ENCODE measurements around the gene MED26.

Gene MED26

DNA sequence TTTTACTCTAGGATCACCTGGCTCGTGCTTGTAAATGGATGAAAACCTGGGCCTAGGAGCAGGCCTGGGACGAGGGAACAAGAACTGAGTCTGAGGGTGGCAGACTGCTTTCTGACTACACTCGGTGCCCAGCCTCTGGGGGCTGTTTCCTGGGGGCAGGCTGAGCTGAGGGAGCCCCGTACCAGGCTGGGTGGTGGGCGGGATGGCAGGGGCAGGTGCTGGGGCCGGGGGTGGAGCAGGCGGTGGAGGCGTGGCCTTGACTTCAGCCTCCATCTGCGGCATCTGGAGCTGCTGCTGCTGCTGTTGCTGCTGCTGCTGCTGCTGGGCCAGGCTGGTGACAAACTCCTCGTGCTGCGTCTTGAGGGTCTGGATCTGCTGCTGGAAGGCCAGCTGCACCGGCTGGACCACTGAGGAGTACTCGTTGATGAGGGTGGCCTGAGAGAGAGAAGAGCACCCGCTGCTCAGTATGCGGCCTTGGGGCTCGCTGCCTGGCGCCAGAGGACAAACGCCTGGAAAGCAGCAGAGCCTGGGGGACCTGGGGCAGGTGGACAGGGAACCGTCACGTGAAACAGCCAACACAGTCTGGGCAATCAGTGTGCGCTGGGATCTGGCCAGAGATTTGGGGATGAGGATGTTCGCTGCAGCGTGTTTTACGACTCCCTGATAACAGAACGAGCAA, 98.4 kb downstream of the MED26 start:
- TF ChIP-seq GLI4 (tag by site-specific recombination; IDR thresholded peaks at IDR 0.05): no peak
- no peak for TF ChIP-seq BCL11B (tag by site-specific recombination; IDR thresholded peaks at IDR 0.05; ENCODE audit: low read depth)
- TF ChIP-seq ZNF843 (tag by site-specific recombination; IDR thresholded peaks at IDR 0.05): no peak
- TF ChIP-seq EGR2 (tag by site-specific recombination; IDR thresholded peaks at IDR 0.05; ENCODE audit: low read depth): peak; percentile 38; the same call in 1 of the 2 replicates
- TF ChIP-seq ZNF664 (tag by site-specific recombination; IDR thresholded peaks at IDR 0.05): no peak
- TF ChIP-seq, protein P1, sequence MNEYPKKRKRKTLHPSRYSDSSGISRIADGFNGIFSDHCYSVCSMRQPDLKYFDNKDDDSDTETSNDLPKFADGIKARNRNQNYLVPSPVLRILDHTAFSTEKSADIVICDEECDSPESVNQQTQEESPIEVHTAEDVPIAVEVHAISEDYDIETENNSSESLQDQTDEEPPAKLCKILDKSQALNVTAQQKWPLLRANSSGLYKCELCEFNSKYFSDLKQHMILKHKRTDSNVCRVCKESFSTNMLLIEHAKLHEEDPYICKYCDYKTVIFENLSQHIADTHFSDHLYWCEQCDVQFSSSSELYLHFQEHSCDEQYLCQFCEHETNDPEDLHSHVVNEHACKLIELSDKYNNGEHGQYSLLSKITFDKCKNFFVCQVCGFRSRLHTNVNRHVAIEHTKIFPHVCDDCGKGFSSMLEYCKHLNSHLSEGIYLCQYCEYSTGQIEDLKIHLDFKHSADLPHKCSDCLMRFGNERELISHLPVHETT (tag by site-specific recombination; IDR thresholded peaks at IDR 0.05): no peak
- TF ChIP-seq YY2 (tag by site-specific recombination; IDR thresholded peaks at IDR 0.05): no peak
- TF ChIP-seq ZNF549 (tag by site-specific recombination; IDR thresholded peaks at IDR 0.05): no peak
- no peak for TF ChIP-seq ZNF670 (tag by site-specific recombination; IDR thresholded peaks at IDR 0.05; ENCODE audit: low read depth)
- TF ChIP-seq, protein P2, sequence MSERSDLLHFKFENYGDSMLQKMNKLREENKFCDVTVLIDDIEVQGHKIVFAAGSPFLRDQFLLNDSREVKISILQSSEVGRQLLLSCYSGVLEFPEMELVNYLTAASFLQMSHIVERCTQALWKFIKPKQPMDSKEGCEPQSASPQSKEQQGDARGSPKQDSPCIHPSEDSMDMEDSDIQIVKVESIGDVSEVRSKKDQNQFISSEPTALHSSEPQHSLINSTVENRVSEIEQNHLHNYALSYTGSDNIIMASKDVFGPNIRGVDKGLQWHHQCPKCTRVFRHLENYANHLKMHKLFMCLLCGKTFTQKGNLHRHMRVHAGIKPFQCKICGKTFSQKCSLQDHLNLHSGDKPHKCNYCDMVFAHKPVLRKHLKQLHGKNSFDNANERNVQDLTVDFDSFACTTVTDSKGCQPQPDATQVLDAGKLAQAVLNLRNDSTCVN (tag by site-specific recombination; optimal IDR thresholded peaks at IDR 0.05): peak; percentile 11
- no peak for TF ChIP-seq KLF10 (tag by site-specific recombination; IDR thresholded peaks at IDR 0.05)
- TF ChIP-seq ZNF366 (tag by site-specific recombination; conservative IDR thresholded peaks at IDR 0.05): no peak
- TF ChIP-seq, protein P3, sequence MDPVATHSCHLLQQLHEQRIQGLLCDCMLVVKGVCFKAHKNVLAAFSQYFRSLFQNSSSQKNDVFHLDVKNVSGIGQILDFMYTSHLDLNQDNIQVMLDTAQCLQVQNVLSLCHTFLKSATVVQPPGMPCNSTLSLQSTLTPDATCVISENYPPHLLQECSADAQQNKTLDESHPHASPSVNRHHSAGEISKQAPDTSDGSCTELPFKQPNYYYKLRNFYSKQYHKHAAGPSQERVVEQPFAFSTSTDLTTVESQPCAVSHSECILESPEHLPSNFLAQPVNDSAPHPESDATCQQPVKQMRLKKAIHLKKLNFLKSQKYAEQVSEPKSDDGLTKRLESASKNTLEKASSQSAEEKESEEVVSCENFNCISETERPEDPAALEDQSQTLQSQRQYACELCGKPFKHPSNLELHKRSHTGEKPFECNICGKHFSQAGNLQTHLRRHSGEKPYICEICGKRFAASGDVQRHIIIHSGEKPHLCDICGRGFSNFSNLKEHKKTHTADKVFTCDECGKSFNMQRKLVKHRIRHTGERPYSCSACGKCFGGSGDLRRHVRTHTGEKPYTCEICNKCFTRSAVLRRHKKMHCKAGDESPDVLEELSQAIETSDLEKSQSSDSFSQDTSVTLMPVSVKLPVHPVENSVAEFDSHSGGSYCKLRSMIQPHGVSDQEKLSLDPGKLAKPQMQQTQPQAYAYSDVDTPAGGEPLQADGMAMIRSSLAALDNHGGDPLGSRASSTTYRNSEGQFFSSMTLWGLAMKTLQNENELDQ (tag by site-specific recombination; IDR thresholded peaks at IDR 0.05; ENCODE audit: low read depth): no peak
- peak; percentile 40 for TF ChIP-seq ZFHX2 (tag by site-specific recombination; conservative IDR thresholded peaks at IDR 0.05)
- TF ChIP-seq ZNF585B (tag by site-specific recombination; IDR thresholded peaks at IDR 0.05): no peak
- ChIA-PET CTCF (no interaction called here), POLR2A (no interaction called here)
- peaks cover 39 to 100% of the 10 kb centered on the region in 2 experiments; a peak in 2 of 3 replicates for H3K36me3 ChIP-seq (ENCODE audit: control insufficient read depth in 2 of 2, insufficient read depth in 1 of 2, low read length in 2 of 2)
- H3K4me1 ChIP-seq (ENCODE audit: control insufficient read depth, insufficient read depth, low read length): no peaks in the 10 kb centered on the region
- H3K9me3 ChIP-seq (ENCODE audit: control insufficient read depth, insufficient read depth, low read depth, low read length): no peaks in the 10 kb centered on the region
- H3K4me3 ChIP-seq (ENCODE audit: low read depth, low read length): no peak overlapping the region
- H3K27ac ChIP-seq (ENCODE audit: extremely low read depth, low read depth, low read length): no peak overlapping the region

DNA sequence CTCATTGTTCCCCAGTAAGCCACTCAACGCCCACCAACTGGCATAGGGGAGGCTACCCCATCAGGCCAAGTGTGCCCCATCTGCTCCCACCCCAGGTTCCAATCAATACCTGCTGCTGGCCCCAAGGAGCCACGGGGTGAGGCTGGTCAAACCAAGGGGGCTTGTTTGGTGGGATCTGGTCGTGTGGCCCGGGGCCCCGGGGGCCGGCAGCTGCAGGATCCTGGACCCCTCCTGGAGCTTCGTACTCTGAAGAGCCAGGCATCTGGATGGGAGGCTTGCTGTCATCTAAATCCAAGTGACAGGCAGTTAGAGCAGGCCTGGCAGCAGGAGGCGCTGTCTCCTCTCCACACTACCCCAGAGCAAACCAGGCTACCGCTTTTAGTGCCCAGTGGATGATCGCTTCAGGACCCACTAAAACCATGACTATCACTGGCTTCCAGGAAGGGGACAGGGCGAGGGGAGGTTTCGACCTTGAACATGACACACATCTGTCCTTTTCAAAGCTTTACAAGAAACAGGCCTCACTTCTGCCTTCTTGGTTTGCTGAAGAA, 100.0 kb downstream of the MED26 start:
- CTCF ChIA-PET: interaction anchor here (0.7 to 2.1 kb wide), 5 partner anchors 11 to 86 kb away, joined by 3 to 10 read pairs (median 4); no protein-coding TSS in a partner anchor
- POLR2A ChIA-PET: interaction anchor here (0.6 to 0.9 kb wide), 2 partner anchors 100 to 112 kb away, joined by 4 to 6 read pairs; partner anchors contain the start of gene MED26
- TF ChIP-seq SETDB1 (IDR thresholded peaks at IDR 0.05; ENCODE audit: insufficient read length, low read length): no peak
- peak; percentile 24; the same call in 1 of the 2 replicates for TF ChIP-seq ZNF654 (tag by site-specific recombination; IDR thresholded peaks at IDR 0.05; ENCODE audit: low read depth)
- no peak for TF ChIP-seq SALL2 (tag by site-specific recombination; IDR thresholded peaks at IDR 0.05; ENCODE audit: borderline replicate concordance)
- TF ChIP-seq, protein P4, sequence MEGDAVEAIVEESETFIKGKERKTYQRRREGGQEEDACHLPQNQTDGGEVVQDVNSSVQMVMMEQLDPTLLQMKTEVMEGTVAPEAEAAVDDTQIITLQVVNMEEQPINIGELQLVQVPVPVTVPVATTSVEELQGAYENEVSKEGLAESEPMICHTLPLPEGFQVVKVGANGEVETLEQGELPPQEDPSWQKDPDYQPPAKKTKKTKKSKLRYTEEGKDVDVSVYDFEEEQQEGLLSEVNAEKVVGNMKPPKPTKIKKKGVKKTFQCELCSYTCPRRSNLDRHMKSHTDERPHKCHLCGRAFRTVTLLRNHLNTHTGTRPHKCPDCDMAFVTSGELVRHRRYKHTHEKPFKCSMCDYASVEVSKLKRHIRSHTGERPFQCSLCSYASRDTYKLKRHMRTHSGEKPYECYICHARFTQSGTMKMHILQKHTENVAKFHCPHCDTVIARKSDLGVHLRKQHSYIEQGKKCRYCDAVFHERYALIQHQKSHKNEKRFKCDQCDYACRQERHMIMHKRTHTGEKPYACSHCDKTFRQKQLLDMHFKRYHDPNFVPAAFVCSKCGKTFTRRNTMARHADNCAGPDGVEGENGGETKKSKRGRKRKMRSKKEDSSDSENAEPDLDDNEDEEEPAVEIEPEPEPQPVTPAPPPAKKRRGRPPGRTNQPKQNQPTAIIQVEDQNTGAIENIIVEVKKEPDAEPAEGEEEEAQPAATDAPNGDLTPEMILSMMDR (tag by site-specific recombination; IDR thresholded peaks at IDR 0.05): 0 out of 2 replicates have a peak, but pooled peaks have one; percentile 16
- TF ChIP-seq ZNF776 (tag by site-specific recombination; IDR thresholded peaks at IDR 0.05; ENCODE audit: borderline replicate concordance): no peak
- TF ChIP-seq ZNF791 (tag by site-specific recombination; IDR thresholded peaks at IDR 0.05): no peak
- Histone ChIP-seq H3K4me3 (ENCODE audit: low read depth, low read length) (no peak overlapping the region), H3K9me3 (ENCODE audit: control insufficient read depth, insufficient read depth, low read depth, low read length) (no peaks in the 10 kb centered on the region), H3K27ac (ENCODE audit: extremely low read depth, low read depth, low read length) (no peak overlapping the region), H3K4me1 (ENCODE audit: control insufficient read depth, insufficient read depth, low read length) (no peaks in the 10 kb centered on the region), H3K36me3 (ENCODE audit: control insufficient read depth in 2 of 2, insufficient read depth in 1 of 2, low read length in 2 of 2) (peaks cover 34 to 99% of the 10 kb centered on the region in 2 experiments; a peak in 2 of 3 replicates)

Measured in HEK293 (cell line).